Brain pericyte (primary cell): Measurements from ENCODE around the gene GLOD5.

Experiments
- DNase-seq: peaks from one replicate; pipeline ENCODE4 v3.0.0-alpha.2; 2012; ENCODE audit warnings: low read depth, low spot score

GLOD5 gene

GRCh38 chrX:48761674-48762471 is at the start of gene GLOD5:
Gene GLOD5, plus strand, starts transcription at chrX:48761747. Its CDS starts 44 bp downstream, at chrX:48761791.
- DNase-seq, result no peak

DNA sequence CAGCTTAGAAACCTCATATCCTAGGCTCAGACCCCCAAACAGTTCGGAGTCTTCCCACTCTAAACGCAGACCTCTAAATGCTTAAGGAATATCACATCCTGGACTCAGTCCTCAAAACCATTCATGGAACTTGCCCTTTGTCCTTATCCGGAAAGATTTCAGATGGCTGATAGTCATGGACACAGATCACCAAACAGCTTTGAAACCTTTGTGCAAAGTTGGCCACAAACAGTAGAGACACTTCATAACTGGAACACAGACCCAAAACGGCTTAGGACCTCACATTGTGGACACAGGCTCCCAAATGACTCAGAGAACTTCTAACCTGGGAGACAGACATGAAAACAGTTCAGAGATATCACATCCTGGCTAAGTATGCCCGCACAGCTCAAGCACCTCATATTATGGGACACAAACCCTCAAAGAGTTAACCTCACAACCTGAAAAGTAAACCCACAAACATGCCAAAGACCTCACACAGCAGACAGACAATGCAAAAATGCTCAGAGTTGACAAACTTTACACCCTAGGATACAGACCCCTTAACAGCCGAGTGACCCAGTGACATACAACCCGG is 49.5 kb upstream of the GLOD5 start:
- no peak for DNase-seq

DNA sequence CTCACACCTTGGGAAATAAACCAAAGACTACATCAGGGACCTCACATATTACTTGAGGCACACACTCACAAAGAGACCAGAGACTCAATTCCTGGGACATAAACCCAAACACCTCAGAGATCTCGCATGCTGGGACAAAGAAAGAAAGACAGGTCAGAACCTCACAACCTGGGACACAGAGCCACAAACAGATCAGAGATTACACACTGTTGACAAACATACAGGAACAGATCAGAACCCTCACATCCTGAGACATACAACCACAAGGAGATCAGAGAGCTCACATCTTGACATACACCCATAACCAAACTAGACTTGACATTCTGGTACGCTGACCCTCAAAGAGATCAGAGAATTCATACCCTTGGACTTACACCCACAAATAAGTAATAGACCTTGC is 47.7 kb upstream of the GLOD5 start:
- DNase-seq, result no peak

- DNase-seq, result no peak
Measured at GRCh38 chrX:48714573-48714972, 47.0 kb upstream of the GLOD5 start.

GRCh38 chrX:48715072-48715471 is 46.5 kb upstream of the GLOD5 start:
- DNase-seq, result no peak

DNA sequence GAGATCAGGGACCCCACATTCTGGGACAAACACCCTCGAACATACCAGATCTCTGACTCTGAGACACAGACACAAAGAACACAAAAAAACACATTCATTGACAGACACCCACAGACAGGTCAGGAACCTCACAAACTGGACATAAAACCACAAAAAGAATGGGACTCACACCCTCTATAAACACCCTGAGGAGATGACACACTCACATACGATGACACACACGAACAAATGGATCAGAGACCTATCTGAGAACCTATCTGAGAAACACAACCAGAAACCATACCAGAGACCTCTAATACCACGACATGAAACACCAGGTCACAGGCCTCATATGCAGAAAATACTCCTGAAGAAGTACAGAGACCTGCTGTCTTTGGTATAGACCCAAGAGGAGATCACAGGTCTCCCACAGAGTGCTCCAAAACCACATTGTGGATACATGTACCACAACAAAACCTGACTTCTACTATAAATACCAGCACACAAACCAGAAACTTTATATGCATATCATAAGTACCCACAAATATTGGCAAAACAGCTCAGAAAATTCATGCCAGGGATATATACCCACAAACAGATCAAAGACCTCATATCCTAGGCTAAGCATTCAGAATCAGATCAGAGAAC is 45.6 kb upstream of the GLOD5 start:
- no peak for DNase-seq

DNA sequence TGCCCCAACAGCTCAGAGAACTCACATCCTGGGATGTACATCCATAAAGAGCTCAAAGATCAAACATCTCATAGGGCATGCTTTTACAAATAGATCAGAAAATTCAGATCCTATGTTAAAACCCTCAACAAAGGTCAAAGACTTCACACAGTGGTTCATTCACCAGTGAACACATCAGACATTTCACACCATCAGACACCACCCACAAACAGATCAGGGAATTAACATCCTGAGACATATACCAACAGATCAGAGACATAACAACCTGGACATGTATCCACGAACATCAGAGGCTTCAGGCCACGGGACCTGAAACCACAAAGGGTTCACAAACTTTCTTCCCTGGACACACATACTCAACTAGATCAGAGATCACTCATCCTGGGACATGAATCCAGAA is 41.6 kb upstream of the GLOD5 start:
- no peak for DNase-seq

- DNase-seq, result no peak
Measured at GRCh38 chrX:48720577-48721250, 40.8 kb upstream of the GLOD5 start.

DNA sequence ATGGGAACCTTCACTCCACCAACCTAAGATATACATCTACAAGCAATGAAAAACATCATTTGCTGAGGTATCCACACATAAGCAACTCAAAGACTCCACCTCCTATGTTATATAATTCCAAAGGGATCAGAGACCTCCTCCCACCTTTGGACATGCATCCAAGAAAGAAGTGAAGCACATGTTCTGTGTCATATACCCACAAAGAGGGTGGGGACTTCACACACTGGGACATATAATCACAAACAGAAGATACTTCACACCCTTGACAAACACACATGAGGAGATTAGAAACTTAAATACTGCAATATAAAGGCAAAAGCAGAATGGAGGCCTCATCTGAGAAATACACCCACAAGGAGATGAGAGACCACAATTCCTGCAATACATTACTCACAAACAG is 39.6 kb upstream of the GLOD5 start:
- no peak for DNase-seq

GRCh38 chrX:48726596-48726995 is 35.0 kb upstream of the GLOD5 start:
- no peak for DNase-seq

GRCh38 chrX:48728653-48729052 is 32.9 kb upstream of the GLOD5 start:
- DNase-seq, result no peak

DNA sequence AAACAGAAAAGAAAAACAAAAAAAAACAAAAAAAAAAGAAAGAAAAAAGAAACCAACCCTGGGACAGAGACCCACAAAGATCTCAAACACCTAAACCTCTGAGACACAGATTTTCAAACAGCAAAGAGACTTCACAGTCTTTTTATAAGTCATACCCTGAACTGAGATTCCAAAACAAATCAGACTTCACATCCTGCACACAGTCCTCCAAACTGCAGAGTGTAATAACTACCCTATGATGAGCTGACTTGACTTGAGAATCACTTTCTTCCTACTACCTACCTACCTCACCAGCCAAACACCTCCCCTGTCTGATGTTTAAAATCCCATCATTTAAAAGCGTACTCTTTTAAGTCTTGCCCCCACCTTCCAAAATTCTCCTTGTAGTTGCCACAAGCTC is 25.2 kb upstream of the GLOD5 start:
- DNase-seq, result no peak

DNA sequence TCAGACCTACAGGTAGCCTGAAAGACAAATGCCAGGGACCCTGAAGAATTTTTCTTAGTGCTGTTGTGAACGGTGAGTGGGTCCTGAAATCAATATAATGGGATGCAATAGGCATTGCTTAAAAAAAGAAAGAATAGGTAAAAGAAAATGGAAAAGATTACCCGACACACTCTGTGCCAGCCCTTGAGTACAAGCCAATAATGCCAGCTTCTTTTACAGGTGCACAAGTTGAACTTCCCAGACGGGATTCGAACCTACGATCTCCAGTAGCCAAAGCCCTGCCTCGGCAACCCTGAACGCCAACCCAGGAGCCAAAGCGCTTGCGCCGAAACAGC is 24.7 kb upstream of the GLOD5 start:
- no peak for DNase-seq

DNA sequence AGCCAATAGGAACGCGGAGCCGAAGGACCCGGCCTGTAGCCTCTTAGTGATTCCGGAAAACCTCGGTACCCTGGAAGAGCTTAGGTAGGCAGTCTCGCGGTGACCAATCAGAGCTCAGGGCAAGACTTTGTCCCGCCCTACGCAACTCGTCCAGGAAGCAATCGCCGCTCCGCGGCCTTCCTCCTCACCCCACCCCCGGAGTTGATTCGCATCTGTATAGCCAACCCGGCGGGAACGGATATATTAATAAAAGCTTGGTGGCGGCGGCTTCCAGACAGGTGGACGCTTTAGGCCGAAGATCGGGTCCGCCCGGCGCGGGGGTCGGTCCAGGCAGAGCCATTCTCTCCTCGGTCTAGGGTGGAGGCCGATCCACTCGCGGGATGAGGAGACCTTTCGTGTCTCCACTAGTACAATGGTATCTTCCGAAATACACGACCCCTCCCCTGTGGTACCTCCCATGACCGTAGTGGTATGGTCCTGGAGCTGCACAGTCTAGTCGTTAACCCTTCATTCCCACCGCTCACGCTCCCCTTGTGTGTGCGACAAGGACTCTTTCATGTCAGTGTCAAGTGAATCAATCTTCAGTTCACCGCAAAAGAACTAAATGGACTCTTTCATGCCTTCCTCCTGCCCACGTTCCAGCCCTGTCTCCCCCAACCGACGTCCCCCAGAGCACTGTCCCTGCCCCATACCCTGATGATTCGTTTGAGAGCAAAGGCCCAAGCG is 24.2 kb upstream of the GLOD5 start:
- DNase-seq, result peak; percentile 87

DNA sequence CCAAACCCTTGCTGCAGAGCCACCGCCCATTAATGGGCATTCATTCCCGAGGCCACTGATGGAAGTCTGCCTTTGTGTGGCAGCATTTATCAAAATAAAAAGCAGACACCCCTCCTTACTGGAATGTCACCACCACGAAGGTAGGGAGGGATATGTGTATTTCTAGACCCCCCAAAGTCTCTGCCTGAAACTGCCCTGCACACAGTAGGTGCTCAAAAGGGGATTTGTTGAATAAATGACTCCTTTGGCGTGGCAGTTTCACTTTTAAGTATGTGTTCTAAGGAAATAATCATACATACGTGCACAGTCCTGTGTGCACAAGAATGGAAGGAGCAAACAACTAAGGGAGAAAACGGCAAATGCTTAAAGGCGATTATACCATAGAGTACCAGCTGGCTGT is 23.6 kb upstream of the GLOD5 start:
- no peak for DNase-seq

- DNase-seq, result no peak
Measured at GRCh38 chrX:48741834-48742233, 19.7 kb upstream of the GLOD5 start.

GRCh38 chrX:48745222-48745621 is 16.3 kb upstream of the GLOD5 start:
- no peak for DNase-seq

DNA sequence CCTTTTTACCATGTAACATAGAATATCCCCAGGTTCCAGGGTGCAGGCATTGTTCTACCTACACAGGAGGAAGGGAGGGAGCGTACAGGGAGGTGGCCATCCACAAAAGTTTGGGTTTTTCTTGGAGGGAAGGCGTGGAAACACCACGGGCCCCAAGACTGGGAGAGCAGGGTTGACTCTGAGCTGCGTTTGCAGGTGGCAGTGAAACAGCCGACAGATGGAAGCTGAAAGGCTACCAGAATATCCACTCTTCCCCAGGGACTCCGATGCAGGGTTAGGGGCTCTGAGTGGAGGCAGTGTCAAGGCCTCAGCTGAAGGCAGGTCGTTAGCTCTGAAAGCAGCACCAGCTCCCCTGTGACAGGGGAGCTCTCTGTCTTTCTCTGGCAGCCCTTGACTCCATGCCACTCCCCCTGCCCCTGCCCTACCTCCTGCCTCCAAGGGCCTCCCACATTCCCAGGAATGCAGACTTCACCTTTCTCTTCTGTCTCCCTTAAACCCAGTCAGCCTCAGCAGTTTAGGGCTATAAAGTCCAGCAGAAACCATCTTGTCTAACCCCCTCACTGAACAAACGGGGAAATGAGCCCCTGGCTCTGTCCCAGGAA is 14.0 kb upstream of the GLOD5 start:
- DNase-seq, result no peak

- DNase-seq, result no peak
Measured at GRCh38 chrX:48749182-48749581, 12.4 kb upstream of the GLOD5 start.

- DNase-seq, result no peak
Measured at GRCh38 chrX:48751343-48751742, 10.2 kb upstream of the GLOD5 start.

DNA sequence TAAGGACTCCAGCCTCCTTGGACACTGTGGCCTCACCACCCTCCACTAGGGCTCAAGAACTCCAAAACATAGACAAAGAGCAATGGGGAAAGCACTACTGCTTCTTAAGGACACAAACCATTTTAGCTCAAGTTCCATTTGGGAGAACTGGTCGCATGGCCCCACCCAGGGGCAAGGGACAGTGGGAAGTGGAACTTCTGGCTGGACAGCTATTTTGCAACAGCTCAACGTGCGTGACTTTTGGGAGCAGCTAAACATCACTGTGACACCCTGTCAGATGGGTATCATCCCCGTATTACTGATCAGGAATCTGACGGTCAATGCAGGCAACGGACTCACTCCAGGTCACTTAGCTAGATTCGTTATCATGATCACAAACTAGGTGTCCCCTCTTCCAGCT is 9.0 kb upstream of the GLOD5 start:
- DNase-seq, result no peak
